ENCODE measurements around the gene INF2.

The INF2 gene

GRCh38 chr14:104731320-104732294 is 42.2 kb downstream of the INF2 start:
- no peak overlapping the region for H3K4me3 ChIP-seq (ENCODE audit: low read depth, low read length)
- H3K27ac ChIP-seq, result no peak overlapping the region
- TF ChIP-seq CTCF (IDR thresholded peaks at IDR 0.05; ENCODE audit: low read depth, low read length, missing control alignments), result peak; percentile 70
- no peaks in the 10 kb centered on the region for H3K36me3 ChIP-seq (replicated peaks)
- no peak for DNase-seq
- H3K27me3 ChIP-seq (replicated peaks), result no peaks in the 10 kb centered on the region
- in situ Hi-C loops (cut with HindIII; ENCODE audit: low pct_ligation_motif_present, low sequenced_read_pairs), result no loop called here

GRCh38 chr14:104732355-104732804 is 43.0 kb downstream of the INF2 start:
- DNase-seq, result no peak
- H3K36me3 ChIP-seq (replicated peaks), result no peaks in the 10 kb centered on the region
- no peaks in the 10 kb centered on the region for H3K27me3 ChIP-seq (replicated peaks)
- in situ Hi-C loops (cut with HindIII; ENCODE audit: low pct_ligation_motif_present, low sequenced_read_pairs), result no loop called here
- no peak overlapping the region for H3K27ac ChIP-seq
- no peak for TF ChIP-seq CTCF (IDR thresholded peaks at IDR 0.05; ENCODE audit: low read depth, low read length, missing control alignments)
- no peak overlapping the region for H3K4me3 ChIP-seq (ENCODE audit: low read depth, low read length)

- no peak for TF ChIP-seq CTCF (IDR thresholded peaks at IDR 0.05; ENCODE audit: low read depth, low read length, missing control alignments)
- Histone ChIP-seq H3K27me3 (replicated peaks) (no peaks in the 10 kb centered on the region), H3K27ac (no peak overlapping the region), H3K4me3 (ENCODE audit: low read depth, low read length) (no peak overlapping the region), H3K36me3 (replicated peaks) (no peaks in the 10 kb centered on the region)
- in situ Hi-C loops (cut with HindIII; ENCODE audit: low pct_ligation_motif_present, low sequenced_read_pairs), result no loop called here
- no peak for DNase-seq
Measured at GRCh38 chr14:104732931-104733681, 43.7 kb downstream of the INF2 start.

- in situ Hi-C loops (cut with HindIII; ENCODE audit: low pct_ligation_motif_present, low sequenced_read_pairs), result no loop called here
- Histone ChIP-seq H3K4me3 (ENCODE audit: low read depth, low read length) (no peak overlapping the region), H3K27ac (no peak overlapping the region), H3K27me3 (replicated peaks) (no peaks in the 10 kb centered on the region), H3K36me3 (replicated peaks) (no peaks in the 10 kb centered on the region)
- TF ChIP-seq CTCF (IDR thresholded peaks at IDR 0.05; ENCODE audit: low read depth, low read length, missing control alignments), result no peak
- DNase-seq, result no peak
Measured at GRCh38 chr14:104734051-104734587, 44.7 kb downstream of the INF2 start.

GRCh38 chr14:104734601-104734990 is 45.2 kb downstream of the INF2 start:
- Histone ChIP-seq H3K4me3 (ENCODE audit: low read depth, low read length) (no peak overlapping the region), H3K27me3 (replicated peaks) (no peaks in the 10 kb centered on the region), H3K27ac (no peak overlapping the region), H3K36me3 (replicated peaks) (no peaks in the 10 kb centered on the region)
- in situ Hi-C loops (cut with HindIII; ENCODE audit: low pct_ligation_motif_present, low sequenced_read_pairs), result no loop called here
- no peak for TF ChIP-seq CTCF (IDR thresholded peaks at IDR 0.05; ENCODE audit: low read depth, low read length, missing control alignments)
- no peak for DNase-seq
